Neural cell (in vitro differentiated cells): ENCODE measurements around the gene ESRRB. TPM values are rescaled to one million over a fixed set of nuclear protein-coding genes. Genes with fewer than 3 reads are reported as not detected.

ENCODE experiments used
- H2AFZ ChIP-seq: fragments of 200-600, 300-800 bp; sonication (generic), shearing (Covaris generic); 2 replicates; pipeline ENCODE4 v1.6.0; 2014; ENCODE audit warnings: low read depth, mild to moderate bottlenecking, antibody characterized with exemption, low read length, moderate library complexity
- H3F3A ChIP-seq: fragments of 200-600 bp; shearing (Covaris generic); 2 replicates; pipeline ENCODE4 v1.6.1; 2016; ENCODE audit warnings: mild to moderate bottlenecking, moderate library complexity, mixed read lengths, antibody characterized with exemption, low read length; ENCODE audit not compliant: insufficient read depth, poor library complexity, severe bottlenecking
- H3K27ac ChIP-seq: fragments of 200-600, 300-800 bp; sonication (generic), shearing (Covaris generic); 2 replicates; pipeline ENCODE4 v1.5.1; 2014; ENCODE audit warnings: mild to moderate bottlenecking, low read length, moderate library complexity
- H3K27me3 ChIP-seq: fragments of 300-800, 200-600 bp; sonication (generic), shearing (Covaris generic); 2 replicates; pipeline ENCODE4 v1.6.0; 2014; ENCODE audit warnings: mild to moderate bottlenecking, low read depth, low read length, moderate library complexity; ENCODE audit not compliant: insufficient read depth
- H3K36me3 ChIP-seq: fragments of 300-800, 200-600 bp; sonication (generic), shearing (Covaris generic); 2 replicates; pipeline ENCODE4 v1.5.1; 2014; ENCODE audit warnings: mild to moderate bottlenecking, antibody characterized with exemption, low read length, moderate library complexity; ENCODE audit not compliant: insufficient read depth
- H3K4me2 ChIP-seq: fragments of 300-800, 200-600 bp; sonication (generic), shearing (Covaris generic); 2 replicates; pipeline ENCODE4 v1.6.0; 2014; ENCODE audit warnings: mild to moderate bottlenecking, low read length
- H3K4me3 ChIP-seq: fragments of 300-800, 200-600 bp; sonication (generic), shearing (Covaris generic); 2 replicates; pipeline ENCODE4 v1.5.1; 2014; ENCODE audit warnings: mild to moderate bottlenecking, low read length, moderate library complexity
- H3K79me2 ChIP-seq: fragments of 200-600 bp; shearing (Covaris generic); replicated peaks from 2 replicates; pipeline ENCODE4 v1.6.0; 2014; ENCODE audit warnings: mild to moderate bottlenecking, low read length, moderate library complexity; ENCODE audit not compliant: insufficient read depth
- H3K9ac ChIP-seq: fragments of 300-800, 200-600 bp; sonication (generic), shearing (Covaris generic); 2 replicates; pipeline ENCODE4 v1.6.1; 2016; ENCODE audit warnings: mild to moderate bottlenecking, low read length, mixed read lengths
- H3K9me2 ChIP-seq: fragments of 200-600 bp; shearing (Covaris generic); 2 replicates; pipeline ENCODE4 v1.6.1; 2016; ENCODE audit warnings: mild to moderate bottlenecking, low read length, mixed read lengths; ENCODE audit not compliant: insufficient read depth
- H3K9me3 ChIP-seq: fragments of 200-600, 300-800 bp; sonication (generic), shearing (Covaris generic); 2 replicates; pipeline ENCODE4 v1.6.1; 2016; ENCODE audit warnings: mild to moderate bottlenecking, mixed run types, low read length, moderate library complexity, mixed read lengths
- H4K20me1 ChIP-seq: fragments of 200-600 bp; shearing (Covaris generic); 2 replicates; pipeline ENCODE4 v1.6.1; 2016; ENCODE audit warnings: mild to moderate bottlenecking, mixed run types; ENCODE audit not compliant: insufficient read depth
- EP300 ChIP-seq: fragments of 450-650 bp; conservative IDR thresholded peaks from 2 replicates; pipeline ENCODE4 v1.6.1; 2014; ENCODE audit warnings: antibody characterized with exemption, mild to moderate bottlenecking, moderate library complexity; ENCODE audit not compliant: poor library complexity, severe bottlenecking
- EZH2 ChIP-seq: fragments of 200-600, 300-800 bp; shearing (Covaris generic), sonication (generic); IDR thresholded peaks from 2 replicates; pipeline ENCODE4 v1.6.1; 2014; ENCODE audit warnings: antibody characterized with exemption, low read length, borderline replicate concordance, mild to moderate bottlenecking; ENCODE audit not compliant: insufficient read depth, poor library complexity, severe bottlenecking
- MXI1 ChIP-seq: fragments of 450-650 bp; conservative IDR thresholded peaks from 2 replicates; pipeline ENCODE4 v1.6.1; 2014; ENCODE audit warnings: antibody characterized with exemption, mild to moderate bottlenecking; ENCODE audit not compliant: poor library complexity, severe bottlenecking
- POLR2AphosphoS5 ChIP-seq: IDR thresholded peaks from 2 replicates; pipeline ENCODE4 v1.6.1; 2012
- RAD21 ChIP-seq: fragments of 450-650 bp; conservative IDR thresholded peaks from 2 replicates; pipeline ENCODE4 v1.6.1; 2014; ENCODE audit warnings: antibody characterized with exemption, mild to moderate bottlenecking, moderate library complexity
- SMC3 ChIP-seq: fragments of 450-650 bp; conservative IDR thresholded peaks from 2 replicates; pipeline ENCODE4 v1.6.1; 2014; ENCODE audit warnings: antibody characterized with exemption, mild to moderate bottlenecking, moderate library complexity; ENCODE audit not compliant: poor library complexity
- TAF1 ChIP-seq: IDR thresholded peaks from 2 replicates; pipeline ENCODE4 v1.6.1; 2012; ENCODE audit warnings: low read depth
- polyA plus RNA-seq: library from polyadenylated mRNA; depleted of rRNA; stranded (reverse); fragments of >200 nt; gene quantifications from 2 replicates; pipeline ENCODE4 v1.2.3, GENCODE V29; 2014
- TF ChIP-seq, protein P1 (sequence below): IDR thresholded peaks from 2 replicates; pipeline ENCODE4 v1.6.1; 2012; ENCODE audit warnings: borderline replicate concordance
- TF ChIP-seq, protein P2 (sequence below): fragments of 450-650 bp; IDR thresholded peaks from 2 replicates; pipeline ENCODE4 v1.5.1; 2014; ENCODE audit warnings: antibody characterized with exemption, mild to moderate bottlenecking, moderate library complexity; ENCODE audit not compliant: poor library complexity, severe bottlenecking

Gene ESRRB
- polyA plus RNA-seq, 1 donor from 2014 or later, result 0.59 TPM

DNA sequence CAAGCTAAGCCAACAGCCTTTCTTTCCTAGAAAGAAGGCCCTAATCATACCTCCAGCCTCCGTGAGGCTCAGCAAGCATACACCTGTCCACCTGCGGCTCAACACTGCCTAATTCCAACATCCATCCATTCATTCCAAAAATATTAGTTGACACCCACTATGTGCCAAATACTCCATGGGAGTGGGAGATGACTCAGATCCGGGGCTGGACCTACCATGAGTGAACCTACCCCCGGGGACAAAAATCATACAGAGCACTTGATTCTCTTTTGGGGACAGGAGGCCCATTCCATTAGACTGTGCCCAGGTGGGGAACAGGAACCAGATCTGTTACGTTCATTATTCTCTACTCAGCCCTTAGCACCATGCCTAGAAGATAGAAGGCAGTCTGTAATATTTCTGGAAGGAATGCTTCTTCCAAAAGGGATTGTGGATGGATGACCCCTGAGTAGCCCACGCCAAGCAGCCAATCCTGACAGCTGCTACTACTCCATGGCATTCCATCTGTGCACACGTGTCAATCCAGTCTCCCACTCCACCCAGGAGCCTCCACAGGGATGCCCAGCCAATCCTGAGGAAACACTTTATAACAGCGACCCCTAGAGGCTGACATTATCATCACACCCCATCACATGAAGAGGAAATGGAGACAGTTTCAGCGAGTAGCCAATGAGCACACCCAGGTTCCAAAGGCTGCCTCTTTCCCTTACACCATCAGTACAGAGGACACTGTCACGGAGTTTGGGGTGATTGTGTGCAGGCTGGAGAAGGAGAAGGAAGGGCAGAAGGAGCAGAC lies 170.7 kb downstream of the ESRRB start:
- no peaks in the 10 kb centered on the region for H3K79me2 ChIP-seq
- no peaks in the 10 kb centered on the region for H4K20me1 ChIP-seq
- no peaks in the 10 kb centered on the region for H3K27me3 ChIP-seq
- no peaks in the 10 kb centered on the region for H3K36me3 ChIP-seq
- no peak overlapping the region for H3K4me3 ChIP-seq
- no peak overlapping the region for H3K4me2 ChIP-seq
- TF ChIP-seq MXI1, result no peak
- TF ChIP-seq RAD21, result no peak
- TF ChIP-seq, protein P1, sequence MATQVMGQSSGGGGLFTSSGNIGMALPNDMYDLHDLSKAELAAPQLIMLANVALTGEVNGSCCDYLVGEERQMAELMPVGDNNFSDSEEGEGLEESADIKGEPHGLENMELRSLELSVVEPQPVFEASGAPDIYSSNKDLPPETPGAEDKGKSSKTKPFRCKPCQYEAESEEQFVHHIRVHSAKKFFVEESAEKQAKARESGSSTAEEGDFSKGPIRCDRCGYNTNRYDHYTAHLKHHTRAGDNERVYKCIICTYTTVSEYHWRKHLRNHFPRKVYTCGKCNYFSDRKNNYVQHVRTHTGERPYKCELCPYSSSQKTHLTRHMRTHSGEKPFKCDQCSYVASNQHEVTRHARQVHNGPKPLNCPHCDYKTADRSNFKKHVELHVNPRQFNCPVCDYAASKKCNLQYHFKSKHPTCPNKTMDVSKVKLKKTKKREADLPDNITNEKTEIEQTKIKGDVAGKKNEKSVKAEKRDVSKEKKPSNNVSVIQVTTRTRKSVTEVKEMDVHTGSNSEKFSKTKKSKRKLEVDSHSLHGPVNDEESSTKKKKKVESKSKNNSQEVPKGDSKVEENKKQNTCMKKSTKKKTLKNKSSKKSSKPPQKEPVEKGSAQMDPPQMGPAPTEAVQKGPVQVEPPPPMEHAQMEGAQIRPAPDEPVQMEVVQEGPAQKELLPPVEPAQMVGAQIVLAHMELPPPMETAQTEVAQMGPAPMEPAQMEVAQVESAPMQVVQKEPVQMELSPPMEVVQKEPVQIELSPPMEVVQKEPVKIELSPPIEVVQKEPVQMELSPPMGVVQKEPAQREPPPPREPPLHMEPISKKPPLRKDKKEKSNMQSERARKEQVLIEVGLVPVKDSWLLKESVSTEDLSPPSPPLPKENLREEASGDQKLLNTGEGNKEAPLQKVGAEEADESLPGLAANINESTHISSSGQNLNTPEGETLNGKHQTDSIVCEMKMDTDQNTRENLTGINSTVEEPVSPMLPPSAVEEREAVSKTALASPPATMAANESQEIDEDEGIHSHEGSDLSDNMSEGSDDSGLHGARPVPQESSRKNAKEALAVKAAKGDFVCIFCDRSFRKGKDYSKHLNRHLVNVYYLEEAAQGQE, result no peak
- TF ChIP-seq, protein P2, sequence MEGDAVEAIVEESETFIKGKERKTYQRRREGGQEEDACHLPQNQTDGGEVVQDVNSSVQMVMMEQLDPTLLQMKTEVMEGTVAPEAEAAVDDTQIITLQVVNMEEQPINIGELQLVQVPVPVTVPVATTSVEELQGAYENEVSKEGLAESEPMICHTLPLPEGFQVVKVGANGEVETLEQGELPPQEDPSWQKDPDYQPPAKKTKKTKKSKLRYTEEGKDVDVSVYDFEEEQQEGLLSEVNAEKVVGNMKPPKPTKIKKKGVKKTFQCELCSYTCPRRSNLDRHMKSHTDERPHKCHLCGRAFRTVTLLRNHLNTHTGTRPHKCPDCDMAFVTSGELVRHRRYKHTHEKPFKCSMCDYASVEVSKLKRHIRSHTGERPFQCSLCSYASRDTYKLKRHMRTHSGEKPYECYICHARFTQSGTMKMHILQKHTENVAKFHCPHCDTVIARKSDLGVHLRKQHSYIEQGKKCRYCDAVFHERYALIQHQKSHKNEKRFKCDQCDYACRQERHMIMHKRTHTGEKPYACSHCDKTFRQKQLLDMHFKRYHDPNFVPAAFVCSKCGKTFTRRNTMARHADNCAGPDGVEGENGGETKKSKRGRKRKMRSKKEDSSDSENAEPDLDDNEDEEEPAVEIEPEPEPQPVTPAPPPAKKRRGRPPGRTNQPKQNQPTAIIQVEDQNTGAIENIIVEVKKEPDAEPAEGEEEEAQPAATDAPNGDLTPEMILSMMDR, result peak; percentile 43
- no peak for TF ChIP-seq TAF1
- TF ChIP-seq EZH2, result no peak
- TF ChIP-seq POLR2AphosphoS5, result no peak
- H3K9me2 ChIP-seq, result no peaks in the 10 kb centered on the region
- H2AFZ ChIP-seq, result no peak overlapping the region
- no peak overlapping the region for H3K9ac ChIP-seq
- H3F3A ChIP-seq, result no peaks in the 10 kb centered on the region
- no peak overlapping the region for H3K27ac ChIP-seq
- H3K9me3 ChIP-seq, result no peaks in the 10 kb centered on the region

- H3K4me3 ChIP-seq, result no peak overlapping the region
- no peaks in the 10 kb centered on the region for H3K9me3 ChIP-seq
- no peak overlapping the region for H3K27ac ChIP-seq
- no peaks in the 10 kb centered on the region for H3K9me2 ChIP-seq
- H3K27me3 ChIP-seq, result no peaks in the 10 kb centered on the region
- H3F3A ChIP-seq, result no peaks in the 10 kb centered on the region
- TF ChIP-seq EZH2, result no peak
- TF ChIP-seq SMC3, result no peak
- no peak for TF ChIP-seq EP300
- TF ChIP-seq MXI1, result no peak
- no peak overlapping the region for H2AFZ ChIP-seq
- no peak overlapping the region for H3K9ac ChIP-seq
- H3K79me2 ChIP-seq, result no peaks in the 10 kb centered on the region
- H3K4me2 ChIP-seq, result no peak overlapping the region
- H4K20me1 ChIP-seq, result no peaks in the 10 kb centered on the region
- H3K36me3 ChIP-seq, result no peaks in the 10 kb centered on the region
These were observed 171.9 kb downstream of the ESRRB start for GRCh38 chr14:76547831-76548230.
